Right lung (tissue), 10 donors: ENCODE measurements around the gene RALGPS1. TPM values are rescaled to one million over a fixed set of nuclear protein-coding genes. Genes with fewer than 3 reads are reported as not detected.

Experiments
- DNase-seq, 2 donors: peaks; one replicate each; pipeline ENCODE4 v3.0.0-alpha.2; 2013
- long read RNA-seq, 8 donors: transcript quantifications; one replicate each; lab custom pipeline, GENCODE V29; 2026
- polyA plus RNA-seq, 5 donors: library from polyadenylated mRNA; unstranded; fragments of 120-200 nt; gene quantifications; one replicate each; pipeline versions ENCODE4 v1.2.1 to v1.2.3, GENCODE V29; 2013; ENCODE audit warnings: inconsistent platforms in 1 of 5, low replicate concordance in 1 of 5; ENCODE audit not compliant: insufficient read length in 5 of 5, insufficient read depth in 1 of 5

The RALGPS1 gene, protein sequence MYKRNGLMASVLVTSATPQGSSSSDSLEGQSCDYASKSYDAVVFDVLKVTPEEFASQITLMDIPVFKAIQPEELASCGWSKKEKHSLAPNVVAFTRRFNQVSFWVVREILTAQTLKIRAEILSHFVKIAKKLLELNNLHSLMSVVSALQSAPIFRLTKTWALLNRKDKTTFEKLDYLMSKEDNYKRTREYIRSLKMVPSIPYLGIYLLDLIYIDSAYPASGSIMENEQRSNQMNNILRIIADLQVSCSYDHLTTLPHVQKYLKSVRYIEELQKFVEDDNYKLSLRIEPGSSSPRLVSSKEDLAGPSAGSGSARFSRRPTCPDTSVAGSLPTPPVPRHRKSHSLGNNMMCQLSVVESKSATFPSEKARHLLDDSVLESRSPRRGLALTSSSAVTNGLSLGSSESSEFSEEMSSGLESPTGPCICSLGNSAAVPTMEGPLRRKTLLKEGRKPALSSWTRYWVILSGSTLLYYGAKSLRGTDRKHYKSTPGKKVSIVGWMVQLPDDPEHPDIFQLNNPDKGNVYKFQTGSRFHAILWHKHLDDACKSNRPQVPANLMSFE
- polyA plus RNA-seq, result 10 to 100 TPM; 19.5 to 26.4 (median 20.3) TPM
- long read RNA-seq, donor 1, result 0 reads
- long read RNA-seq, donor 2, result 0 reads
- long read RNA-seq, donor 3, partial matches to known transcripts, result 23 of 23 reads
- long read RNA-seq, donor 3, other reads (novel, unspliced or antisense), result 0 of 23 reads
- long read RNA-seq, donor 4, result 0 reads
- long read RNA-seq, donor 5, partial matches to known transcripts, result 22 of 22 reads
- long read RNA-seq, donor 5, other reads (novel, unspliced or antisense), result 0 of 22 reads
- long read RNA-seq, donor 6, partial matches to known transcripts, result 17 of 23 reads
- long read RNA-seq, donor 6, other reads (novel, unspliced or antisense), result 6 of 23 reads
- long read RNA-seq, donor 7, result 0 reads
- long read RNA-seq, donor 8, result 0 reads

DNA sequence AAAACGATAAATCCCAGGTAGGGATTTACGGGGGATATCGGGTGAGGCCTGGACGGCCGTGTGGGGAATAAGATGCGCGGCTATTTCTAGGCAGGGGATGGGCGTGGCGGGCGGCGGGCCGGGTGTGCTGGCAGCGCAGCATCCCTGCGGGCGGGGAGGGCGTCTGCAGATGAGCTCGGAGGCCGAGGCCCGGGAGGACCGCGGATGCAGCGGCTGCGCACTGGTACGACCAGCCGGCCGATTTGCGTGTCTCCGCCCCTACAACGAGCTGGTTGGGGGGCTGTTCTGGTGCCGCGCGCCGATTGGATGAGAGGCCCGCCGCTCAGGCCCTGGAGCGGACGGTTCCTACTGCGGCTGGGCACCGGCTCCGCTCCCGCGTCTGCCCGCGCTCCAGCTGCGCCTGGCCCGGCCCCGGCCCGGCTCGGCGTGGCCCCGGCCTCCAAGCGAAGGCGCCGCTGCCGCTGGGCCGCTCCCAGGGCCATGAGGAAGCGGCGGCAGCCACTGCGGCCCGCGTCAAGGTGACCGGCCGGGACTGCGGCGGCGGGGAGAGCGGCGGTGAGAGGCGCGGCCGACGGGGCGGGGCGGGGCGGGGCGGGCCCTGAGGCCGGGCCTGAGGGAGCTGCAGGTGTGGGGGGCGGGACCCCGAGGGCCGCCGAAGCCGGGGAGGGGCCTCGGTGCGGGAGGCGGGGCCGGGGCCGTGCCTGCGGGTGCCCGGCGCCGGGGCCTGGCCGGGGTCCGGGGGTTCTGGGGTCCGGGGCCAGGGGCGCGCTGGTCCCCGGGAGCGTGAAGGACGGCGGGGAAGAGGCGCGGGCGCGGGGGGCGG, at the start of gene RALGPS1:
RALGPS1 (plus strand) TSS at position 325 of the 823 bp plus-strand sequence. CDS start 47,508 bp downstream, outside the sequence.
- DNase-seq, result peak; percentile 90

- no peak for DNase-seq
Measured at GRCh38 chr9:126869368-126869767, 45.2 kb upstream of the RALGPS1 start.

- no peak for DNase-seq
Measured at GRCh38 chr9:126872516-126872915, 42.1 kb upstream of the RALGPS1 start.

DNA sequence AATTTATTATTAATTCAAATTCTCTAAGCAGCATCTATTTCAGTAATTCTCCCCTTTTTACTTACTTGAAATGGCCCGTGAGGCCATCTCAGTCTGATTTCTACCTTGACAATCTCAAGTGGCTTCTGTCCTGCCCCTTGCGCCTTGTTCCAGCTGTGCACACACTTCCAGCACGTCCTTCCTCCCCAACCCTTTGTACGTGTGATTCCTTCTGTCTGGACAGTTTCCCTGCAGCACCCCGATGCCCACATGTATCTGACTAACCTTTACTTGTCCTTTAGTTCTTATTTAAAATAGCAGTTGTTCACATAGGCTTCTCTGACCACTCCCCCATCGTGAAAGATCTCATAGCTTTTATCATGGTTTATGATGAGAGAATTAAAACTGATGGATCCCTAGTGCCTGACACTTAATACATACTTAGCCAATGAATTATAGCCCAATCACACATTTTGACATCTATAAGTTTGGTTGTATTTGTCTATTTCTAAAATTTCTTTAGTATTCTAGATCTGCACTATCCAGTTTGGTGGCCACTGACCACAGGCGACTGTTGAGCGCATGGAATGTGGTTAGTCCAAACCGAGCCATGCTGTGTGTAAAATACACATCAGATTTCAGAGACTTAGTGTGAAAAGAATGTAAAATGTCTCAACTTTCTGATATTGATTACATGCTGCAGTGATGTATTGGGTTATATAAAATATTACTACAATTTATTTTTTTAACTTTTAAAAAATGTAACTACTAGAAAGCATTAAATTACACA, 39.9 kb upstream of the RALGPS1 start:
- no peak for DNase-seq

DNA sequence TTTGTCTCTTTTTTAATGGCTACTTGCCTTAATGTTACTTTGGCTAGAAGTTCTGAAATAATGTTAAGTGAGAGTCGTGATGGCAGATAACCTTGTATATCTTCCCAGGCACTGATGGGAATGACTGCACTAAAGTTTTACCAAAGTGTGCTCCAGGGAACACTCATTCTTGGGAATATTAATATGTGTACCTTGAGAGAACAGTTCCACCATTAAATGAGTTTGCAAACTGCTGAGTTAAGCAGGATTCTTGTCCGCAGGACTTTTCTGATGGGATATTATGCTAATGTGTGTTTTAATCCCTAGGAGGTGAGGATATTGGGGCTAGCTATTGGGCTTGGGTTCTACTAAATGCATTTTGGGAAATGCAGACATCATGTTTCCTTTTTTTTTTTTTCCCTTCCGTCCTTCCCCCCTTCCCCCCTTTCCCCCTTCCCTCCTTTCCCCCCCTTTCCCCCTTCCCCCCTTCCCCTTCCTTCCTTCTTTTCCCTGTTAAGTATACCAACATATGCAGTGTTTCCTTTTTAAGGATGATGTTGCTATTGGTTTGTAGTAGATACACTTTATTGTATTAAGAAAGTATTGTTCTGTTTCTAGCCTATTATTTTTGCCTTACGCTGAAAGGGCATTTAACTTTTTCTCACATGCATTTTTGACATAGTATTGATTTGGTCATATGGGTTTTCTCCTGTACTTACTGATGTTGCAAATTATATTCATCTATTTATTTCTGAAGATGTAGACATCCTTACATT, 38.6 kb upstream of the RALGPS1 start:
- DNase-seq, result no peak

DNA sequence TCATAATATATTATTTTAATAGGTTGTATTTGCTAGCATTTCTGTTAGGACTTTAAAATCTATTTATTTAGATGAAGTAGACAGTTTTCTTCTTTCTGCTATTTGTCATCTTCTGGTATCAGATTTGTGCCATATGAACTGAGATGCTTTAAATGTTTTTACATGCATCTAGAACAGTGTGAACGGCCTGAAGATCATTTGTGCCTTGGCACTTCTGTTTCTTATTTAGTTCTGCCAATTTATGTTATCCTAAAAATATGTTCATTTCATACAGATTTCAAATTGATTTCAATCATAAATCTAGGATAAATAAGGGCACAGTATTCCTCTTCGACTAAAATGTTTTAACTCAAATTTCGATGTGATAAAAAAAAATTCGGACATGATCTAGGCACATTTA, 38.1 kb upstream of the RALGPS1 start:
- no peak for DNase-seq

- DNase-seq, result no peak
Measured at GRCh38 chr9:126877418-126877817, 37.2 kb upstream of the RALGPS1 start.

- DNase-seq, result no peak
Measured at GRCh38 chr9:126879288-126879687, 35.3 kb upstream of the RALGPS1 start.

GRCh38 chr9:126880226-126880946, 34.2 kb upstream of the RALGPS1 start:
- DNase-seq, result no peak

DNA sequence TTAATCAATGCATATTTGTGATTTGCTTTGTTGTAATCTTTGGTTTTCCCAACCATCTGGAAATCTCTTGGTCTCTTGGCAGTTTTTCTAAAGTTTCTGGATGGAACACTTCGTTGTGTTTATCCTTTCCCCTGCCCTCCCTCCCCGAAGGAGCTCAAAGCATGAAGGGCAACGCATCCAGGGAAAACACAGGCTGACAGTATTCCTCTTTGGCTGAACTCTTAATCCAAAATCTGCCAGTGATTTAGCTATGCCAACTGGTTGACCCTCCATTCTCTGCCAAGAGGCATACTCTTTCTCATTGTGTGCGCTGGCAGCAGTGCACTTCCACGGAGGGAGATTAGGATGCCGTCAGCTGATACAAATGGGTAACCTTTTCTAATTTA, 33.6 kb upstream of the RALGPS1 start:
- DNase-seq, result no peak

GRCh38 chr9:126882746-126883145, 31.8 kb upstream of the RALGPS1 start:
- DNase-seq, result no peak

GRCh38 chr9:126883636-126884035, 30.9 kb upstream of the RALGPS1 start:
- no peak for DNase-seq

DNA sequence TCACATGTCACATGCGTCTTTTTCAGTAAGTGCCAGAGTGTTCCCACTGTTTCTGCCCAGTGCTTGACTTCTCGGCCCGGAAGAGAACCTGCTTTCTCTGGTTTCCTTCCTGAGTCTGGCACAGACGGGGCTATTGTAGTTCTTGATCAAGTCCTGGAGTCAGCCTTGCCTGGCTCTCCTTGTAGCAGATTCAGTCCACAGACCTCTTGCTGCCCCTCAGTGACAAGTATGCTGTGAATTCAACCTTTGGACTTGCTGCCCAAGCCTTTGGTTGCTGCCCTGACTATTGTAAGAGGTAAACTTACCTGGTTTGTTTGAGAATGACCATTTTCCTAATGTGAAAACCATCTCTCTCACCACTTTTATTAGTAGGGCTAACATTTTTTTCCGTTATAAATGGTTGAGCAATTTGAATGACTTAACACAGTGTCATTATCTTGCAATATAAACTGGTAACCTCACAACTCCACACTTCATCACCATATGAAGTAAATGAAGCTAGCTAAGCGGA, 29.4 kb upstream of the RALGPS1 start:
- DNase-seq, result peak in 1 of 2 donors; percentile 39

GRCh38 chr9:126886034-126886822, 28.4 kb upstream of the RALGPS1 start:
- DNase-seq, result no peak

DNA sequence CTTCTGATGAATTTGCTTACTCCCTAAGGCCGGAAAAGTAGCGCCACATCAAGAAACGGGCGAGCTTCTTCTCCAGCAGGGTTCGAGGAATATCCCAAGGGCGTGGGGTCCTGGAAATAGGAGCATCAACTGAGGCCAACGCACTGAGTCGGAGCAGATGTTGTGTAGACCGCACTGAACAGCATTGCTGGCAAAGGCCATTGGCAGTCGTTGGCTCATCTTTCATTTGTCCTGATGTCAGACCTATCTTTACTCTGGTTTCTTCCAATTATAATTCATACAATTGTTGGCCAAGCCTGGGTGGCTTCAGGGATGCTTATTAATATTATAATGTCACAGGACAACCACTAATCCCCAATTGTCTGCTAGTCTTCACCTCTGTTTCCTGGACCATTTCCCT, 27.7 kb upstream of the RALGPS1 start:
- no peak for DNase-seq

- no peak for DNase-seq
Measured at GRCh38 chr9:126891676-126892075, 22.9 kb upstream of the RALGPS1 start.

DNA sequence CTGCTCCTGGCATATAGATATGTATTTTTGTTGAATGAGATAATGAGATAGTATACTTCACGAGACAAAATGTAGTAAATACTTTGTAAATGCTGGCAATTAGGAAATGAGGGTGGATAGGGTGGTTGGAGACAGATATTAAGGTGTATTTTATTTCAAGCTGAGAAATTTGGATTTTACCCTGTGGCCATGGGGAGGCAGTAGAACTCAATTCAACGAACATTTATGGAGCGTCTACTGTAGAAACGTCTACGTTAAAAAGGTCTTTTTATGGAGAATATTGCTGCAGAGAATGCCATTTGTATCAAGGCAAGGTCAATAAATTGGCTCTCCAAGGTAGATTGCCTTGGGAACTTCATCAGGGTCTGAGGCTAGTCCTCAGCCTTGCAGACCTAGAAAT, 21.5 kb upstream of the RALGPS1 start:
- no peak for DNase-seq

- no peak for DNase-seq
Measured at GRCh38 chr9:126894052-126894603, 20.5 kb upstream of the RALGPS1 start.
